ENCODE data around the gene RAN. TPM values are rescaled to one million over a fixed set of nuclear protein-coding genes. Genes with fewer than 3 reads are reported as not detected.
A peak's percentile ranks its signal among the peaks of the same experiment; 100 is the strongest.

Gene RAN
- 100 to 1,000 TPM; 118 to 638 TPM for polyA plus RNA-seq

DNA sequence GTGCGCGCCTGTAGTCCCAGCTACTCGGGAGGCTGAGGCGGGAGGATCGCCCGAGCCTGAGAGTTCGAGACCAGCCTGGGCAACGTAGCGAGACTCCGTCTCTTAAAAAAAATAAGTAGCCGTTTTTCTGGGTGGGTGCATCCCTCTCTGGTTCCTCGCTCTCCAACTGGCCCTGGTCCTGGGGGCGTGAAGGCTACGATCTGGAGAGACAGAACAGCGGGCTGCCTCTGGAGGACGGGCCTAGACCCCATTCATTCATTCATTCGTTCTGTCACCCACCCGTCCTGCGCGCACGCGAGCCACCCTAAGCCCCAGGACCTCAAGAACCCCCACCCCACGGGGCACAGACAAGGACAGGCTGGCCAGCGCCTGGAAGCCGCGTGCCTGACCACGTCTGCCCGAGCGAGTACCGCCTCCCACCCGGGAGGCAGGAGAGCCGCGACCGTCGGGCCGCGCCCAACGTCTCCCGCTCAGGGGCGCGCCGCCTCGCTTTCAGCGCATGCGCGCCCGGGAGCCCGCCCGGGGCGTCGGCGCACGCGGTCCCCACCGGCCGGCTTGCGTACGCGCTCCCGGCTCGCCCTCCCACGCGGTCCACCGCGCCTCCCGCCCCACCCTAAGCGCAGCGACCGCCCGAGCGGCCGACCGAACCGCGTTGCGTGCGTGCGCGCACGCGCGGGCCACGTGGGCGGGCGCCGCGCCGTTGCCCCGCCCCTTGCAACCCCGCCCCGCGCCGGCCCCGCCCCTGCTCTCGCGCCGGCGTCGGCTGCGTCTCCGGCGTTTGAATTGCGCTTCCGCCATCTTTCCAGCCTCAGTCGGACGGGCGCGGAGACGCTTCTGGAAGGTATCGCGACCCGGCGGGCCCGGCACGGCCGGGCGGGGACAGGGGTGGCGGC is at the start of gene RAN:
Gene RAN, plus strand, starts transcription at position 781 of the 893 bp plus-strand sequence. CDS start 528 bp downstream, outside the sequence.
- H3K4me3 ChIP-seq (ENCODE audit: low read depth in 1 of 2, low read length in 2 of 2): peak within 1 kb of the TSS; percentile 72 to 78
- H3K27me3 ChIP-seq (ENCODE audit: control insufficient read depth in 1 of 2, insufficient read depth in 2 of 2, low read length in 2 of 2): no peaks in the 10 kb centered on the region
- no peaks in the 10 kb centered on the region for H3K9me3 ChIP-seq (ENCODE audit: control insufficient read depth in 2 of 2, insufficient read depth in 1 of 2, low read depth in 1 of 2, low read length in 1 of 2)
- 3% methylated on average over 109 to 118 of the region's 118 CpGs for WGBS, 2 donors
- H3K4me1 ChIP-seq (ENCODE audit: control insufficient read depth in 2 of 2, insufficient read depth in 2 of 2, low read length in 1 of 2): no peaks in the 10 kb centered on the region
- peaks cover 0 to 16% of the 10 kb centered on the region in 2 donors for H3K36me3 ChIP-seq (ENCODE audit: control insufficient read depth in 2 of 2, insufficient read depth in 2 of 2, low read length in 1 of 2)
- peak within 1 kb of the TSS; percentile 93 to 97 for H3K27ac ChIP-seq (ENCODE audit: low read depth in 2 of 2, low read length in 1 of 2)

DNA sequence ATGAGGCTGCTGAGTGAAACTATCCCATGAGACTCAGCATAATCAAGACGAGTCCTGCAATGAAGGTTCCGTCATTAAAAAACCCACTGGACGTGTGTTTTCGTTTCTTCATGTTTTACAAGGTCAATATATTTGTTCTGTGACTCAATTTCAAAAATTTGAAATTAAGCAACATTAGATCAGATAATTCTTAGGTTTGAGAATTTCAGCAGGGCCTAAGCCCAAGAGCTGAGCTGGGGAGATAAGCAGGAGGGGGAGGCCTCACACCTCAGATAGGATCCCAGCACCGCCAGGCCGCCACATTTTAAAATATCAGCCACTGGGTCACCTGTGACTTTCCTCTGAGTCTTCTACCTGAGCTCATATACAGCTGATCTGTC is 46.1 kb upstream of the RAN start:
- H3K27me3 ChIP-seq (ENCODE audit: control insufficient read depth in 1 of 2, insufficient read depth in 2 of 2, low read length in 2 of 2): no peaks in the 10 kb centered on the region
- H3K4me1 ChIP-seq (ENCODE audit: control insufficient read depth in 2 of 2, insufficient read depth in 2 of 2, low read length in 1 of 2): peaks cover 2% of the 10 kb centered on the region in 2 donors
- WGBS, 2 donors: 92% methylated on average over 6 of the region's 6 CpGs
- H3K36me3 ChIP-seq (ENCODE audit: control insufficient read depth in 2 of 2, insufficient read depth in 2 of 2, low read length in 1 of 2): peaks cover 0 to 2% of the 10 kb centered on the region in 2 donors
- no peaks in the 10 kb centered on the region for H3K9me3 ChIP-seq (ENCODE audit: control insufficient read depth in 2 of 2, insufficient read depth in 1 of 2, low read depth in 1 of 2, low read length in 1 of 2)
- H3K4me3 ChIP-seq (ENCODE audit: low read depth in 1 of 2, low read length in 2 of 2): no peak overlapping the region
- H3K27ac ChIP-seq (ENCODE audit: low read depth in 2 of 2, low read length in 1 of 2): no peak overlapping the region

GRCh38 chr12:130826151-130826801 is 45.6 kb upstream of the RAN start:
- no peaks in the 10 kb centered on the region for H3K27me3 ChIP-seq (ENCODE audit: control insufficient read depth in 1 of 2, insufficient read depth in 2 of 2, low read length in 2 of 2)
- H3K27ac ChIP-seq (ENCODE audit: low read depth in 2 of 2, low read length in 1 of 2): no peak overlapping the region
- WGBS, 2 donors: 65 to 75% methylated on average over 21 of the region's 21 CpGs
- peaks cover 0 to 2% of the 10 kb centered on the region in 2 donors for H3K36me3 ChIP-seq (ENCODE audit: control insufficient read depth in 2 of 2, insufficient read depth in 2 of 2, low read length in 1 of 2)
- H3K9me3 ChIP-seq (ENCODE audit: control insufficient read depth in 2 of 2, insufficient read depth in 1 of 2, low read depth in 1 of 2, low read length in 1 of 2): no peaks in the 10 kb centered on the region
- no peak overlapping the region for H3K4me3 ChIP-seq (ENCODE audit: low read depth in 1 of 2, low read length in 2 of 2)
- peaks cover 2% of the 10 kb centered on the region in 2 donors for H3K4me1 ChIP-seq (ENCODE audit: control insufficient read depth in 2 of 2, insufficient read depth in 2 of 2, low read length in 1 of 2)

- H3K4me1 ChIP-seq (ENCODE audit: control insufficient read depth in 2 of 2, insufficient read depth in 2 of 2, low read length in 1 of 2): peaks cover 2% of the 10 kb centered on the region in 2 donors
- H3K4me3 ChIP-seq (ENCODE audit: low read depth in 1 of 2, low read length in 2 of 2): no peak overlapping the region
- H3K9me3 ChIP-seq (ENCODE audit: control insufficient read depth in 2 of 2, insufficient read depth in 1 of 2, low read depth in 1 of 2, low read length in 1 of 2): no peaks in the 10 kb centered on the region
- no peak overlapping the region for H3K27ac ChIP-seq (ENCODE audit: low read depth in 2 of 2, low read length in 1 of 2)
- no peaks in the 10 kb centered on the region for H3K27me3 ChIP-seq (ENCODE audit: control insufficient read depth in 1 of 2, insufficient read depth in 2 of 2, low read length in 2 of 2)
- whole genome bisulfite sequencing, 2 donors: 63 to 87% methylated on average over 3 of the region's 3 CpGs
- H3K36me3 ChIP-seq (ENCODE audit: control insufficient read depth in 2 of 2, insufficient read depth in 2 of 2, low read length in 1 of 2): peaks cover 0 to 2% of the 10 kb centered on the region in 2 donors
Observed at GRCh38 chr12:130827432-130827831, 44.4 kb upstream of the RAN start.

- WGBS, 2 donors: 95 to 96% methylated on average over 8 of the region's 8 CpGs
- Histone ChIP-seq H3K4me3 (ENCODE audit: low read depth in 1 of 2, low read length in 2 of 2) (no peak overlapping the region), H3K27ac (ENCODE audit: low read depth in 2 of 2, low read length in 1 of 2) (no peak overlapping the region), H3K4me1 (ENCODE audit: control insufficient read depth in 2 of 2, insufficient read depth in 2 of 2, low read length in 1 of 2) (peaks cover 5 to 9% of the 10 kb centered on the region in 2 donors), H3K9me3 (ENCODE audit: control insufficient read depth in 2 of 2, insufficient read depth in 1 of 2, low read depth in 1 of 2, low read length in 1 of 2) (no peaks in the 10 kb centered on the region), H3K36me3 (ENCODE audit: control insufficient read depth in 2 of 2, insufficient read depth in 2 of 2, low read length in 1 of 2) (no peaks in the 10 kb centered on the region), H3K27me3 (ENCODE audit: control insufficient read depth in 1 of 2, insufficient read depth in 2 of 2, low read length in 2 of 2) (no peaks in the 10 kb centered on the region)
Observed at GRCh38 chr12:130828895-130829294, 43.0 kb upstream of the RAN start.

DNA sequence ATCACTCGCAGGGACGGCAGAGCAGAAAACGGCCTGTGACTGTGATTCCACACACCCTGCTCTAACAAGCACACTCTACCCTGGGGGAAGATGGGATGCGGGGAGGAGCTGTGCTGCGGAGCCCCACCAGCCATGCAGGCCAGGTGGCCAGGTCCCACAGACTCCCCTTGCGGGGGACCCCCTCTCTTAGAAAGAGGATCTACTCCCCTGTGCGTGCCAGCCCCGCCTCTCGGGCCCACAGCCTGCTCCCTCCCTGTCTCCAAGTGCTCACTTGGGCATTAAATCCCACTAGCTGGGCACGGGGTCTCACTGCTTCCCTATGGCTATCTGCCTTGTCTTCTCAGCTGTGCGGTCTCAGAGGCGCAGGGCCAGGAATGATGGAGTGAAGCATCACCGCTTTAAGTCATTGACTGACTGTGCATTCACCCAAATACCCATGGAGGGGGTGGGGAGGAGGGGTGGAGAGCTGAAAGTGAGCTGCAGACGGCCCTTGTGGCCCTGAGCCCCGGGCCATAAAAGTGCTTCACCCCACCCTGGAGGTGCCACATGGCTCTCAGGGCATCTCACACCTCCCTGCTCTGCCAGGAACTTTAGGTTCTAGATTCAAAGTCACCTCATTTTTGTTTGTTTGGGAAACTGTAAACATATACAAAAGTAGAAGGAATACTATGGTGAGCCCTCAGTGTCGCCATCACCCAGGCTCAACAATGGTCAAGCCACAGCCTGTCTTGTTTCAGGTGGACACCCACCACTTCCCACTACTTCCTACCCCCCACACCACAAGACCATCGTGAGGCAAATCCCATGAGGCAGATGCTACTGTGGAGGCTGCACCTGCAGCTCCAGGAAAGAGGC is 42.2 kb upstream of the RAN start:
- no peaks in the 10 kb centered on the region for H3K36me3 ChIP-seq (ENCODE audit: control insufficient read depth in 2 of 2, insufficient read depth in 2 of 2, low read length in 1 of 2)
- H3K9me3 ChIP-seq (ENCODE audit: control insufficient read depth in 2 of 2, insufficient read depth in 1 of 2, low read depth in 1 of 2, low read length in 1 of 2): no peaks in the 10 kb centered on the region
- H3K4me3 ChIP-seq (ENCODE audit: low read depth in 1 of 2, low read length in 2 of 2): no peak overlapping the region
- H3K4me1 ChIP-seq (ENCODE audit: control insufficient read depth in 2 of 2, insufficient read depth in 2 of 2, low read length in 1 of 2): peaks cover 5 to 9% of the 10 kb centered on the region in 2 donors
- no peak overlapping the region for H3K27ac ChIP-seq (ENCODE audit: low read depth in 2 of 2, low read length in 1 of 2)
- H3K27me3 ChIP-seq (ENCODE audit: control insufficient read depth in 1 of 2, insufficient read depth in 2 of 2, low read length in 2 of 2): no peaks in the 10 kb centered on the region
- WGBS, 2 donors: 87 to 90% methylated on average over 17 of the region's 17 CpGs

- Histone ChIP-seq H3K4me3 (ENCODE audit: low read depth in 1 of 2, low read length in 2 of 2) (no peak overlapping the region), H3K4me1 (ENCODE audit: control insufficient read depth in 2 of 2, insufficient read depth in 2 of 2, low read length in 1 of 2) (peaks cover 5 to 9% of the 10 kb centered on the region in 2 donors), H3K9me3 (ENCODE audit: control insufficient read depth in 2 of 2, insufficient read depth in 1 of 2, low read depth in 1 of 2, low read length in 1 of 2) (no peaks in the 10 kb centered on the region), H3K27me3 (ENCODE audit: control insufficient read depth in 1 of 2, insufficient read depth in 2 of 2, low read length in 2 of 2) (no peaks in the 10 kb centered on the region), H3K36me3 (ENCODE audit: control insufficient read depth in 2 of 2, insufficient read depth in 2 of 2, low read length in 1 of 2) (no peaks in the 10 kb centered on the region), H3K27ac (ENCODE audit: low read depth in 2 of 2, low read length in 1 of 2) (no peak overlapping the region)
- WGBS, 2 donors: 78 to 88% methylated on average over 14 of the region's 14 CpGs
Observed at GRCh38 chr12:130830246-130830551, 41.7 kb upstream of the RAN start.

GRCh38 chr12:130831246-130831645 is 40.6 kb upstream of the RAN start:
- H3K9me3 ChIP-seq (ENCODE audit: control insufficient read depth in 2 of 2, insufficient read depth in 1 of 2, low read depth in 1 of 2, low read length in 1 of 2): no peaks in the 10 kb centered on the region
- WGBS, 2 donors: 88 to 96% methylated on average over 4 of the region's 4 CpGs
- no peak overlapping the region for H3K27ac ChIP-seq (ENCODE audit: low read depth in 2 of 2, low read length in 1 of 2)
- H3K36me3 ChIP-seq (ENCODE audit: control insufficient read depth in 2 of 2, insufficient read depth in 2 of 2, low read length in 1 of 2): no peaks in the 10 kb centered on the region
- H3K27me3 ChIP-seq (ENCODE audit: control insufficient read depth in 1 of 2, insufficient read depth in 2 of 2, low read length in 2 of 2): no peaks in the 10 kb centered on the region
- H3K4me1 ChIP-seq (ENCODE audit: control insufficient read depth in 2 of 2, insufficient read depth in 2 of 2, low read length in 1 of 2): peaks cover 5 to 9% of the 10 kb centered on the region in 2 donors
- no peak overlapping the region for H3K4me3 ChIP-seq (ENCODE audit: low read depth in 1 of 2, low read length in 2 of 2)

DNA sequence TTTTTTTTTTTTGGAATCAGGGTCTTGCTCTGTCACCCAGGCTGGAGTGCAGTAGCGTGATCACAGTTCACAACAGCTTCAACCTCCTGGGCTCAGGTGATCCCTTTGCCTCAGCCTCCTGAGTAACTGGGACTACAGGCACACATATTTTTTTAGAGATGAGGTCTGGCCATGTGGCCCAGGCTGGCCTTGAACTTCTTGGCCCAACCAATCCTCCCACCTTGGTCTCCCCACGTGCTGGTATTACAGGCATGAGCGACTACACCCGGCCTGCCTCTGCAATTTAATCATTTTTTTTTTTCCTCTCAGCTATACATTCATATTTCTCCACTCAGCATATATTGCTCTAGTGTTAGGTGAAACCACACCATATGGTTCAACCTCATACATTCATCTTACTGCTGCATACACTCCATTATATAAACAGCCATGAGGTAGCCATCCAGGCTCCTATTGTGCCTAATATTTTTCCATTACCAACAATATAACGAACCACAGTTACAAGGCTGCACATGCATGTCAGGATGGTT is 39.9 kb upstream of the RAN start:
- 84 to 88% methylated on average over 5 of the region's 5 CpGs for WGBS, 2 donors
- Histone ChIP-seq H3K4me3 (ENCODE audit: low read depth in 1 of 2, low read length in 2 of 2) (no peak overlapping the region), H3K27me3 (ENCODE audit: control insufficient read depth in 1 of 2, insufficient read depth in 2 of 2, low read length in 2 of 2) (no peaks in the 10 kb centered on the region), H3K36me3 (ENCODE audit: control insufficient read depth in 2 of 2, insufficient read depth in 2 of 2, low read length in 1 of 2) (no peaks in the 10 kb centered on the region), H3K27ac (ENCODE audit: low read depth in 2 of 2, low read length in 1 of 2) (no peak overlapping the region), H3K4me1 (ENCODE audit: control insufficient read depth in 2 of 2, insufficient read depth in 2 of 2, low read length in 1 of 2) (peaks cover 5 to 9% of the 10 kb centered on the region in 2 donors), H3K9me3 (ENCODE audit: control insufficient read depth in 2 of 2, insufficient read depth in 1 of 2, low read depth in 1 of 2, low read length in 1 of 2) (no peaks in the 10 kb centered on the region)
